IMR-90 (cell line): ENCODE data around the gene GAREM1.

Experiments used
- BHLHE40 ChIP-seq: fragments of 150-350 bp; IDR thresholded peaks from 2 replicates; pipeline ENCODE4 v1.6.1; 2016; ENCODE audit warnings: mild to moderate bottlenecking, low read depth, low read length
- FOS ChIP-seq: fragments of 150-350 bp; IDR thresholded peaks from 2 replicates; pipeline ENCODE4 v1.6.1; 2016; ENCODE audit warnings: low read depth, low read length
- POLR2A ChIP-seq: IDR thresholded peaks from 2 replicates; pipeline ENCODE4 v1.6.1; 2012; ENCODE audit warnings: mild to moderate bottlenecking, low read depth, low read length
- RAD21 ChIP-seq: IDR thresholded peaks from 2 replicates; pipeline ENCODE4 v1.6.1; 2012; ENCODE audit warnings: low read length, improper control_type of control experiment
- RCOR1 ChIP-seq: IDR thresholded peaks from 2 replicates; pipeline ENCODE4 v1.6.1; 2012; ENCODE audit warnings: mild to moderate bottlenecking, low read length, improper control_type of control experiment; ENCODE audit not compliant: insufficient replicate concordance
- SMC3 ChIP-seq: fragments of 150-350 bp; IDR thresholded peaks from 2 replicates; pipeline ENCODE4 v1.6.1; 2016; ENCODE audit warnings: low read depth, mild to moderate bottlenecking, antibody characterized with exemption, low read length, moderate library complexity
- TF ChIP-seq, protein P1 (sequence below): conservative IDR thresholded peaks from 2 replicates; pipeline ENCODE4 v1.5.1; 2012; ENCODE audit warnings: mild to moderate bottlenecking, low read depth, low read length, improper control_type of control experiment
- TF ChIP-seq, protein P2 (sequence below): fragments of 150-350 bp; IDR thresholded peaks from 2 replicates; pipeline ENCODE4 v1.6.1; 2017; ENCODE audit warnings: mild to moderate bottlenecking, antibody characterized with exemption, low read length, low read depth

DNA sequence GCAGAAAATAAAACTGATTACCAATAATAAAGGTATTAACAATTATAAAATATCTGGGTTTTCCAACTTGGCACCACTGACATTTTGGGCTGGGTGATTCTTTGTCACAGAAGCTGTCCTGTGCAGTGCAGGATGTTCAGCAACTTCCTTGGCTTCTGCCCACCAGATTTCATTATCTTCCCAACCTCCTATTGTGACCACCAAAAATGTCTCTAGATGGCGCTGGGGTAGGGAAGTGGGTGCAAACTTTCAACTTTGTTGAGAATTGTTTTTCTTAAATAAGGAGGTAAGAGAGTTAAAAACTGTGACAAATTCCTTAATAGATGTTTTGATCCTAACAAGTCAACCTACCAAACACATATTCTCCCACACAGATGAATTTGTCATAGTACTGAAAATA, 90.1 kb downstream of the GAREM1 start:
- TF ChIP-seq, protein P1, sequence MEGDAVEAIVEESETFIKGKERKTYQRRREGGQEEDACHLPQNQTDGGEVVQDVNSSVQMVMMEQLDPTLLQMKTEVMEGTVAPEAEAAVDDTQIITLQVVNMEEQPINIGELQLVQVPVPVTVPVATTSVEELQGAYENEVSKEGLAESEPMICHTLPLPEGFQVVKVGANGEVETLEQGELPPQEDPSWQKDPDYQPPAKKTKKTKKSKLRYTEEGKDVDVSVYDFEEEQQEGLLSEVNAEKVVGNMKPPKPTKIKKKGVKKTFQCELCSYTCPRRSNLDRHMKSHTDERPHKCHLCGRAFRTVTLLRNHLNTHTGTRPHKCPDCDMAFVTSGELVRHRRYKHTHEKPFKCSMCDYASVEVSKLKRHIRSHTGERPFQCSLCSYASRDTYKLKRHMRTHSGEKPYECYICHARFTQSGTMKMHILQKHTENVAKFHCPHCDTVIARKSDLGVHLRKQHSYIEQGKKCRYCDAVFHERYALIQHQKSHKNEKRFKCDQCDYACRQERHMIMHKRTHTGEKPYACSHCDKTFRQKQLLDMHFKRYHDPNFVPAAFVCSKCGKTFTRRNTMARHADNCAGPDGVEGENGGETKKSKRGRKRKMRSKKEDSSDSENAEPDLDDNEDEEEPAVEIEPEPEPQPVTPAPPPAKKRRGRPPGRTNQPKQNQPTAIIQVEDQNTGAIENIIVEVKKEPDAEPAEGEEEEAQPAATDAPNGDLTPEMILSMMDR: no peak
- no peak for TF ChIP-seq RAD21
- TF ChIP-seq POLR2A: no peak
- TF ChIP-seq, protein P2, sequence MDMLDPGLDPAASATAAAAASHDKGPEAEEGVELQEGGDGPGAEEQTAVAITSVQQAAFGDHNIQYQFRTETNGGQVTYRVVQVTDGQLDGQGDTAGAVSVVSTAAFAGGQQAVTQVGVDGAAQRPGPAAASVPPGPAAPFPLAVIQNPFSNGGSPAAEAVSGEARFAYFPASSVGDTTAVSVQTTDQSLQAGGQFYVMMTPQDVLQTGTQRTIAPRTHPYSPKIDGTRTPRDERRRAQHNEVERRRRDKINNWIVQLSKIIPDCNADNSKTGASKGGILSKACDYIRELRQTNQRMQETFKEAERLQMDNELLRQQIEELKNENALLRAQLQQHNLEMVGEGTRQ: no peak
- TF ChIP-seq SMC3: no peak
- TF ChIP-seq FOS: no peak
- TF ChIP-seq RCOR1: no peak
- no peak for TF ChIP-seq BHLHE40
